ENCODE measurements around the gene DRD3. TPM values are rescaled to one million over a fixed set of nuclear protein-coding genes. Genes with fewer than 3 reads are reported as not detected.

The DRD3 gene
- total and polyA plus RNA-seq, 2 experiments from 2014 or later: not detected

GRCh38 chr3:114206342-114206741, 27.5 kb upstream of the DRD3 start:
- Histone ChIP-seq H2AFZ (no peak overlapping the region), H3K4me2 (ENCODE audit: unreplicated experiment) (no peak overlapping the region), H3K36me3 (ENCODE audit: low read depth) (no peaks in the 10 kb centered on the region), H3F3A (ENCODE audit: insufficient read depth) (peaks cover 20% of the 10 kb centered on the region; the same call in 1 of the 2 replicates), H3K9ac (no peak overlapping the region), H4K20me1 (ENCODE audit: insufficient read depth) (no peaks in the 10 kb centered on the region), H3K9me3 (ENCODE audit: low read depth) (no peaks in the 10 kb centered on the region), H3K27ac (no peak overlapping the region), H3K4me1 (ENCODE audit: insufficient read depth) (peaks cover 23% of the 10 kb centered on the region; the same call in 1 of the 2 replicates), H3K4me3 (no peak overlapping the region), H3K27me3 (replicated peaks; ENCODE audit: insufficient read depth) (no peaks in the 10 kb centered on the region), H3K79me2 (ENCODE audit: insufficient read depth) (no peaks in the 10 kb centered on the region), H3K9me2 (ENCODE audit: insufficient read depth) (no peaks in the 10 kb centered on the region)
- in situ Hi-C loops (cut with MboI): no loop called here
- TF ChIP-seq EZH2phosphoT487 (IDR thresholded peaks at IDR 0.05; ENCODE audit: insufficient read depth, low read depth): no peak
- TF ChIP-seq EZH2 (IDR thresholded peaks at IDR 0.05; ENCODE audit: insufficient read depth, poor library complexity, severe bottlenecking): no peak
- no peak for DNase-seq
- 88 to 91% methylated on average over 3 of the region's 3 CpGs for WGBS, 2 experiments (ENCODE audit: low coverage in 1 of 2, low lambda C conversion rate in 2 of 2, missing lambda C conversion rate in 2 of 2)

DNA sequence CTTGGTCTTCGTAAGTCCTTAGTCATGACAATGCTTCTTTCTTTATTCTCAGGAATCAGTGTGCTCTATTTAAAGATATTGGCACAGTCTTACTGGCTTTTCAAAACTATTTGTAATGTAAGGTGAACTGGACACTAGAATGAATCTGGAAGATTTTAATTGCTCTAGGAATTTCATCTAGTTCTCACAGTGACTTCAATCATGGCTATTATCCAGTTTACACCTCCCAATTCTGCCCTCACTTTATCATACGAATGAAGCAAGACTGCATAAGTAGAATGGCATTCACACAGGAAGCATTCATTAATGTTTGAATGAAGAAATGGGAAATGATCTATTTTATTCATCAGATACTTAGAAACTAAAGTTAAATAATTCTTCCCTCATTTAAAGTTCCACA, 26.7 kb upstream of the DRD3 start:
- TF ChIP-seq EZH2phosphoT487 (IDR thresholded peaks at IDR 0.05; ENCODE audit: insufficient read depth, low read depth) (no peak), EZH2 (IDR thresholded peaks at IDR 0.05; ENCODE audit: insufficient read depth, poor library complexity, severe bottlenecking) (no peak)
- Histone ChIP-seq H3F3A (ENCODE audit: insufficient read depth) (peaks cover 20% of the 10 kb centered on the region; the same call in 1 of the 2 replicates), H3K9me2 (ENCODE audit: insufficient read depth) (no peaks in the 10 kb centered on the region), H3K36me3 (ENCODE audit: low read depth) (no peaks in the 10 kb centered on the region), H3K9ac (no peak overlapping the region), H2AFZ (no peak overlapping the region), H3K4me3 (no peak overlapping the region), H3K4me2 (ENCODE audit: unreplicated experiment) (peak overlapping the region; percentile 5), H3K4me1 (ENCODE audit: insufficient read depth) (peaks cover 23% of the 10 kb centered on the region; the same call in 1 of the 2 replicates), H3K79me2 (ENCODE audit: insufficient read depth) (no peaks in the 10 kb centered on the region), H3K27ac (no peak overlapping the region), H4K20me1 (ENCODE audit: insufficient read depth) (no peaks in the 10 kb centered on the region), H3K27me3 (replicated peaks; ENCODE audit: insufficient read depth) (no peaks in the 10 kb centered on the region), H3K9me3 (ENCODE audit: low read depth) (no peaks in the 10 kb centered on the region)
- peak; percentile 61 for DNase-seq
- WGBS, 2 experiments (ENCODE audit: low coverage in 1 of 2, low lambda C conversion rate in 2 of 2, missing lambda C conversion rate in 2 of 2): 41 to 44% methylated on average over 2 of the region's 2 CpGs
- in situ Hi-C loops (cut with MboI): no loop called here

DNA sequence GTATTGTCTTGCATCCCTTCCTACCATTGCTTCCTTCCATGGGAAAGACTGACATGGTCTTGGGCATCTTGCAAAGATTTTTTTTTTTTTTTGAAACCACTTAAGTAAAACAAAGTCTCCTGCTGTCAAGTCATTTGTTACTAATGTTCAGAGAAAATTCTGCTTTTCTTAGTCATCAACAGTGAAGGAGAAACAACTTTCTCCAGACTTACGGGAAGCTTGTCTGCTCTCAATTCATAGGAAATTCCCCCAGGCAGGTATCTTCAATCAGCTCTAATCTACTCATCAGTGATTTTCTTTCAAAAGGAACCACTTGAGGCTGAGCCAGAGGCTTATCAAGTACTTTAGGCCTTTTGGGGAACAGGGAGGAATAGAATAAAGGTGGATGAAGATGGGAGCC, 15.9 kb upstream of the DRD3 start:
- H2AFZ ChIP-seq: no peak overlapping the region

GRCh38 chr3:114192136-114192535, 13.3 kb upstream of the DRD3 start:
- Histone ChIP-seq H3K4me1 (ENCODE audit: insufficient read depth) (no peaks in the 10 kb centered on the region), H2AFZ (no peak overlapping the region), H3K27ac (no peak overlapping the region), H3K9me3 (ENCODE audit: low read depth) (no peaks in the 10 kb centered on the region), H3K9me2 (ENCODE audit: insufficient read depth) (no peaks in the 10 kb centered on the region), H4K20me1 (ENCODE audit: insufficient read depth) (no peaks in the 10 kb centered on the region), H3K4me3 (no peak overlapping the region), H3K36me3 (ENCODE audit: low read depth) (no peaks in the 10 kb centered on the region), H3K4me2 (ENCODE audit: unreplicated experiment) (no peak overlapping the region), H3K9ac (no peak overlapping the region), H3K79me2 (ENCODE audit: insufficient read depth) (no peaks in the 10 kb centered on the region), H3F3A (ENCODE audit: insufficient read depth) (no peaks in the 10 kb centered on the region), H3K27me3 (replicated peaks; ENCODE audit: insufficient read depth) (no peaks in the 10 kb centered on the region; the same call in 1 of the 2 replicates)
- in situ Hi-C loops (cut with MboI): no loop called here
- DNase-seq: no peak
- TF ChIP-seq EZH2 (IDR thresholded peaks at IDR 0.05; ENCODE audit: insufficient read depth, poor library complexity, severe bottlenecking): no peak
- no peak for TF ChIP-seq EZH2phosphoT487 (IDR thresholded peaks at IDR 0.05; ENCODE audit: insufficient read depth, low read depth)

More for the DNA sequence above, 15.9 kb upstream of the DRD3 start:
- no peak for DNase-seq
- Histone ChIP-seq H3K9me2 (ENCODE audit: insufficient read depth) (no peaks in the 10 kb centered on the region), H3K9me3 (ENCODE audit: low read depth) (no peaks in the 10 kb centered on the region), H3K4me2 (ENCODE audit: unreplicated experiment) (no peak overlapping the region), H3K36me3 (ENCODE audit: low read depth) (no peaks in the 10 kb centered on the region), H4K20me1 (ENCODE audit: insufficient read depth) (no peaks in the 10 kb centered on the region), H3F3A (ENCODE audit: insufficient read depth) (no peaks in the 10 kb centered on the region), H3K27ac (no peak overlapping the region), H3K4me3 (no peak overlapping the region), H3K9ac (no peak overlapping the region), H3K27me3 (replicated peaks; ENCODE audit: insufficient read depth) (no peaks in the 10 kb centered on the region; the same call in none of the 2 replicates), H3K79me2 (ENCODE audit: insufficient read depth) (no peaks in the 10 kb centered on the region), H3K4me1 (ENCODE audit: insufficient read depth) (no peaks in the 10 kb centered on the region)
- in situ Hi-C loops (cut with MboI): no loop called here
- no peak for TF ChIP-seq EZH2phosphoT487 (IDR thresholded peaks at IDR 0.05; ENCODE audit: insufficient read depth, low read depth)
- no peak for TF ChIP-seq EZH2 (IDR thresholded peaks at IDR 0.05; ENCODE audit: insufficient read depth, poor library complexity, severe bottlenecking)
- 82 to 90% methylated on average over 1 of the region's 1 CpG for WGBS, 2 experiments (ENCODE audit: low coverage in 1 of 2, low lambda C conversion rate in 2 of 2, missing lambda C conversion rate in 2 of 2)

DNA sequence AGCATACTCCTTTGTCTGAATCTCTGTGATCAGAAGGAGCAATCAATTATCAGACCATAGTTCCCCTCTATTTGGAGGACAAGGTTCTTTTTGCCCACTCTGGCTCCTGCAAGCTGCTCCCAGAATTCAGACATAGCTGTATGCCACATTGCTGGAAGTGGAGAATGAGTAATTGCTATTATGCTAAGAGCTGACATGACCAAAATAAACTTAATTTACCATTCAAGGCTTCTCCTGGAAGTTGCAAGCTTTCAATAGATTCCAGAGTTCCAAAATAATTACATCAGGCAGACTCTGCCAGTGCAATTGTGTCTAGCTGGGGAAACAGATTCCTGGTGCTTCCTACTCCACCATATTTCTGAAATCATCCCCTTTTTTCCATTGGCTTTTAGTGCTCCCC, 7.6 kb upstream of the DRD3 start:
- Histone ChIP-seq H3K4me1 (ENCODE audit: insufficient read depth) (no peaks in the 10 kb centered on the region), H3K9me2 (ENCODE audit: insufficient read depth) (no peaks in the 10 kb centered on the region), H4K20me1 (ENCODE audit: insufficient read depth) (no peaks in the 10 kb centered on the region), H3K79me2 (ENCODE audit: insufficient read depth) (no peaks in the 10 kb centered on the region), H3K4me2 (ENCODE audit: unreplicated experiment) (no peak overlapping the region), H3K36me3 (ENCODE audit: low read depth) (no peaks in the 10 kb centered on the region), H3K4me3 (no peak overlapping the region), H3K9me3 (ENCODE audit: low read depth) (no peaks in the 10 kb centered on the region), H3K27me3 (replicated peaks; ENCODE audit: insufficient read depth) (peaks cover 4% of the 10 kb centered on the region; the same call in 1 of the 2 replicates), H3K9ac (no peak overlapping the region), H2AFZ (no peak overlapping the region), H3K27ac (no peak overlapping the region), H3F3A (ENCODE audit: insufficient read depth) (no peaks in the 10 kb centered on the region)
- in situ Hi-C loops (cut with MboI): no loop called here
- DNase-seq: no peak
- TF ChIP-seq EZH2 (IDR thresholded peaks at IDR 0.05; ENCODE audit: insufficient read depth, poor library complexity, severe bottlenecking) (no peak), EZH2phosphoT487 (IDR thresholded peaks at IDR 0.05; ENCODE audit: insufficient read depth, low read depth) (no peak)

All from GM23248 (cell line).